Bronchial epithelial cell (primary cell): ENCODE measurements around the gene HDAC6. TPM values are rescaled to one million over a fixed set of nuclear protein-coding genes. Genes with fewer than 3 reads are reported as not detected.

ENCODE experiments used
- DNase-seq: peaks from one replicate; pipeline ENCODE4 v3.0.0-alpha.2; 2010; ENCODE audit warnings: low read depth
- FAIRE-seq: peaks from 2 replicates; lab custom pipeline; 2011; peaks lifted over from hg19 to GRCh38; lab: Jason Lieb, UNC
- H3K27me3 ChIP-seq: 2 replicates; pipeline ENCODE4 v1.5.1; 2011; ENCODE audit warnings: low read length; ENCODE audit not compliant: control insufficient read depth, insufficient read depth
- H3K36me3 ChIP-seq: 2 replicates; pipeline ENCODE4 v1.5.1; 2011; ENCODE audit warnings: low read length; ENCODE audit not compliant: control insufficient read depth, insufficient read depth
- H3K4me3 ChIP-seq: 2 replicates; pipeline ENCODE4 v1.5.1; 2011; ENCODE audit warnings: mild to moderate bottlenecking, low read depth, low read length, control low read depth
- CTCF ChIP-seq: IDR thresholded peaks from 2 replicates; pipeline ENCODE4 v1.5.1; 2011; ENCODE audit warnings: mild to moderate bottlenecking, moderate library complexity, low read length, control low read depth, inconsistent platforms; ENCODE audit not compliant: insufficient read depth, severe bottlenecking
- total RNA-seq: library from RNA; depleted of rRNA; stranded (reverse); fragments of >200 nt; gene quantifications from 2 replicates; pipeline ENCODE4 v1.2.1, GENCODE V29; 2014

Gene HDAC6
- total RNA-seq, 1 donor from 2014 or later = 33.2 TPM

DNA sequence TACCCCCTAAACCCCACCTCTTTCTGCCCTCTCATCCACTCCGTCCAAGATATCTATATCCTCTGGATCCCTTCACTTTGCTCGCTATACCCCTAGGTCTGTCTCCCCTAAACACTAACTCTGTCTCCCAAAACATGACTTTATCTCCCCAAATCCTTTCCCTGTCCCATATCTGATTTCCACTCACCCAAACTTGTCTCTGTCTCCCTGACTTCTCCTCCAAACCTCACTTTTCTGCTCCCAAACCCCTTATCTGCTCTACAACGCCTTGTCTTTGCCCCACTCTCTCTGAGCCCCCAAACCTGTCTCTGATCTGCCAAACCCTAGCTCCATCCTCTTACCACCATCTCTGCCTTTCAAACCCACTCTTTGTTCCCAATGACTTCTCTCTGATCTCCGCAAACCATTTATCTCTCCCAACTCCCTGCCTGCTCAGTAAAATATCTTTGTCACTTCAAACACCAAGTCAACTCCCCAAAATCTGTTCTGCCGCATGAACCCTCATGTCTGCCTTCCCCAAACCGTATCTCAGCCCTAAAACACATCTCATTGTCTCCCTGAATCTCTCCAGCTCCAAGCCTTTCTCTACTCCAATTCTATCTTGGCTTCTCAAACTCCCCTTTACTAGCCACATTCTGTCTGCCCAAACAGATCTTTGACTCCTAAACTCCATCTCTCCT lies 14.9 kb upstream of the HDAC6 start:
- FAIRE-seq = no peak
- H3K27me3 ChIP-seq = no peaks in the 10 kb centered on the region
- DNase-seq = no peak
- no peak overlapping the region for H3K4me3 ChIP-seq
- no peaks in the 10 kb centered on the region for H3K36me3 ChIP-seq
- TF ChIP-seq CTCF = no peak

DNA sequence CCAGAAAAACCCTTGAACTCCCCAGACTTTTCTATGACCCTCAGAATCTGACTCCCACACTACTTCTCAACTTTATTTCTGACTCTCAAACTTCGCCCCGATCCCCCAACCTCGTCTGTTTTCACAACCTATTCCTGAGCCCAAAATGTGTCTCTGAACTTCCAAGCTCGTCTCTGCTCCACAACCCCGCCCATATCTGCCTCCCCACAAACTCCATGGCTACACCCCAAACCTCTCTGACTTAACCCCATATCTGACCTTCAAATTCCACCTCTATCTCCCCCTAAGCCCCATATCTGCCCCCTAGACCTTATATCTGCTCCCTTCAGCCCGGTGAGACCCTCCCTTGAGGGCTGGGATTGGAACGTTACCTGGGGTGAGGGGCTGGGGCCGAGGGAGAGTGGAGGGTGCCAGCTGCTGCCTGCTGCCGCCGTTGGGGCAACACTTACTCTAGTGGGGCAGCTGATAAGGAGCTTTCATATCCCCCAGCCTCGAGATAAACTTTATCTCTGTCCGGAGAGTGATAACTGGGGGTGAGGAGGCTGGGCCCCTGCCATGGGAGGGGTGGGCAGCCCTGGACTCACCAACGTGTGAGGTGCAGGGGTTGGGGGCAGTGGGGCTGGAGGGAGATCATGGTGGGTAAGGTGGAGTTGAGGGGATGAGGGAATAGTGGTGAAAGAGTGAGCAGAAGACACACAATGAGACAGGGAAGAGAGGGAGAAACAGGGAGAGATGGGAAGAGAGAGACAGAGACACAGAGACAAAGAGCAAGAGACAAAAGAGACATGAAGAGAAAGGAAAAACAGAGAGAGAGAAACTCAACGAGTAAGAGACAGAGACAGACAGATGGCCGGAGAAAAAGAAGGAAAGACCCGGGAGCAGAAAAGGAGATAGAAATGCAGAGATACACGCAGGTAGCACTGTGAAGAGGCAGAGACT lies 14.1 kb upstream of the HDAC6 start:
- DNase-seq = no peak
- no peak for FAIRE-seq
- Histone ChIP-seq H3K27me3 (no peaks in the 10 kb centered on the region), H3K36me3 (no peaks in the 10 kb centered on the region), H3K4me3 (no peak overlapping the region)
- TF ChIP-seq CTCF = no peak

GRCh38 chrX:48789366-48790220 lies 12.3 kb upstream of the HDAC6 start:
- Histone ChIP-seq H3K4me3 (no peak overlapping the region), H3K27me3 (no peaks in the 10 kb centered on the region), H3K36me3 (no peaks in the 10 kb centered on the region)
- no peak for TF ChIP-seq CTCF
- DNase-seq = no peak
- no peak for FAIRE-seq

GRCh38 chrX:48790477-48790876 lies 11.4 kb upstream of the HDAC6 start:
- Histone ChIP-seq H3K36me3 (no peaks in the 10 kb centered on the region), H3K4me3 (no peak overlapping the region), H3K27me3 (no peaks in the 10 kb centered on the region)
- TF ChIP-seq CTCF = no peak
- FAIRE-seq = no peak
- DNase-seq = no peak

DNA sequence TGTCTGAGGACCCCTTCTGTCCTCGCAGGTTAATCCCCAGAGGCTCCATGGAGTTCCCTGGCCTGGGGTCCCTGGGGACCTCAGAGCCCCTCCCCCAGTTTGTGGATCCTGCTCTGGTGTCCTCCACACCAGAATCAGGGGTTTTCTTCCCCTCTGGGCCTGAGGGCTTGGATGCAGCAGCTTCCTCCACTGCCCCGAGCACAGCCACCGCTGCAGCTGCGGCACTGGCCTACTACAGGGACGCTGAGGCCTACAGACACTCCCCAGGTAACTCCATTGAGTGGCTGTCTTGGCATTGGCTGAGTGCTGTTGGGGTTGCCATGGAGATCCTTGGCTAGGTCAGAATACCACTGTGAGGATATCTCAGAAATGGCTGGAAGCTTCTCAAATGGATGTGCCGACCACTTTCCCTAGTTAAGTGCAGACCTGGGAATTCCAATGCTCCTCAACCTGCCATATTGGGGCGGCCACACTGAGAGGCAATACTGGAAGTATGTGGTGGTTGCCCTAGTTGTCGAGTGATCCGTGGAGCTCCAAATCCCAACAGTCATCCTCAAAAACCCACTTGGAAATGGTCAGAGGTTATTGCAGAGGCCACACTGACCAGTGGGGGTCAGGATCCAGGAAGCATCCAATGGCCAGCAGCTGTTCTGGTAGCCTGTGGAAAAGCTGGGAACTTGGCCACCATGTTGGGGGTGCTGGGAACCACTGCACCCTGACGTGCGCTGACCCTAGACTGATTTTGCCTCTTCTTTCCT lies 10.6 kb upstream of the HDAC6 start:
- no peaks in the 10 kb centered on the region for H3K36me3 ChIP-seq
- no peak for TF ChIP-seq CTCF
- FAIRE-seq = peak; percentile 52

More for the DNA sequence above, 10.6 kb upstream of the HDAC6 start:
- no peak overlapping the region for H3K4me3 ChIP-seq
- DNase-seq = no peak
- H3K27me3 ChIP-seq = no peaks in the 10 kb centered on the region
